PC-9 (cell line): ENCODE data around the gene NOS1AP.

Experiments
- CTCF ChIP-seq: fragments of 200-600 bp; sonication (generic); conservative IDR thresholded peaks from 2 replicates; pipeline ENCODE4 v1.6.1; 2017; ENCODE audit warnings: mixed run types, antibody characterized with exemption, mild to moderate bottlenecking, moderate library complexity
- EZH2 ChIP-seq: fragments of 200-600 bp; sonication (generic); IDR thresholded peaks from 2 replicates; pipeline ENCODE4 v1.8.0; 2017; ENCODE audit warnings: antibody characterized with exemption, low read depth

- TF ChIP-seq CTCF (no peak), EZH2 (no peak)
These were observed 338.0 kb downstream of the NOS1AP start for GRCh38 chr1:162407539-162407938.
